IMR-90 (cell line): Measurements from ENCODE around the gene ELANE. TPM values are rescaled to one million over a fixed set of nuclear protein-coding genes. Genes with fewer than 3 reads are reported as not detected.

ENCODE experiments used
- ATAC-seq: fragments of 200-7000 bp; cut with Tn5 transposase; 2 replicates; pipeline ENCODE4 v1.9.1; 2020; ENCODE audit warnings: low read depth, mild to moderate bottlenecking, moderate library complexity
- BruUV-seq: library from RNA; stranded (reverse); fragments of 400-500 nt; replicated peaks from 2 replicates; lab custom pipeline; 2021; lab: Mats Ljungman, UMichigan
- CTCF ChIA-PET: fragments of 300-600 bp; formaldehyde crosslinking; extraction: SDS; loops from one replicate; lab custom pipeline; 2021; ENCODE audit warnings: antibody characterized with exemption; lab: Yijun Ruan, JAX
- POLR2A ChIA-PET: fragments of 300-600 bp; sonication (Branson Sonifier 250); formaldehyde crosslinking; loops from one replicate; lab custom pipeline; 2022; ENCODE audit warnings: antibody characterized with exemption; ENCODE audit not compliant: unreplicated experiment; lab: Charles Lee
- DNase-seq: peaks from one replicate; pipeline ENCODE4 v3.0.0; 2013
- H2AFZ ChIP-seq: replicated peaks from 2 replicates; pipeline ENCODE3; 2013; ENCODE audit warnings: low read length, mild to moderate bottlenecking; ENCODE audit not compliant: poor library complexity
- H2AK5ac ChIP-seq: 2 replicates; pipeline ENCODE4 v1.6.1; 2013; ENCODE audit warnings: low read depth, low read length, inconsistent platforms
- H2AK9ac ChIP-seq: replicated peaks from 2 replicates; pipeline ENCODE3; 2013; ENCODE audit warnings: mild to moderate bottlenecking, low read depth, low read length, moderate library complexity; ENCODE audit not compliant: poor library complexity
- H2BK120ac ChIP-seq: 2 replicates; pipeline ENCODE4 v1.6.1; 2013; ENCODE audit warnings: low read depth, low read length, inconsistent platforms
- H2BK15ac ChIP-seq: 3 replicates; pipeline ENCODE4 v1.6.1; 2013; ENCODE audit warnings: low read depth, low read length, inconsistent platforms
- H2BK20ac ChIP-seq: 2 replicates; pipeline ENCODE4 v1.6.1; 2013; ENCODE audit warnings: low read depth, mild to moderate bottlenecking, inconsistent platforms, low read length, moderate library complexity
- H2BK5ac ChIP-seq: 2 replicates; pipeline ENCODE4 v1.6.1; 2013; ENCODE audit warnings: mild to moderate bottlenecking, low read depth, low read length, inconsistent platforms; ENCODE audit not compliant: poor library complexity, severe bottlenecking
- H3K14ac ChIP-seq: replicated peaks from 2 replicates; pipeline ENCODE4 v1.6.1; 2013; ENCODE audit warnings: low read depth, low read length, inconsistent platforms
- H3K18ac ChIP-seq: 2 replicates; pipeline ENCODE4 v1.6.1; 2013; ENCODE audit warnings: low read depth, low read length, control low read depth
- H3K23ac ChIP-seq: 2 replicates; pipeline ENCODE4 v1.6.1; 2013; ENCODE audit warnings: low read depth, low read length, inconsistent platforms
- H3K27ac ChIP-seq: 2 replicates; pipeline ENCODE4 v1.5.1; 2013; ENCODE audit warnings: mild to moderate bottlenecking, control low read depth, low read length; ENCODE audit not compliant: insufficient read depth
- H3K27me3 ChIP-seq: 2 replicates; pipeline ENCODE4 v1.6.1; 2013; ENCODE audit warnings: low read length; ENCODE audit not compliant: control insufficient read depth, insufficient read depth
- H3K36me3 ChIP-seq: 2 replicates; pipeline ENCODE4 v1.6.1; 2013; ENCODE audit warnings: low read length, mixed read lengths; ENCODE audit not compliant: control insufficient read depth, insufficient read depth
- H3K4ac ChIP-seq: 2 replicates; pipeline ENCODE4 v1.6.1; 2013; ENCODE audit warnings: low read depth, low read length, inconsistent platforms
- H3K4me1 ChIP-seq: 2 replicates; pipeline ENCODE4 v1.6.1; 2013; ENCODE audit warnings: low read length, mixed read lengths; ENCODE audit not compliant: control insufficient read depth, insufficient read depth
- H3K4me2 ChIP-seq: 2 replicates; pipeline ENCODE4 v1.6.1; 2013; ENCODE audit warnings: low read depth, mild to moderate bottlenecking, control low read depth, low read length, moderate library complexity
- H3K4me3 ChIP-seq: 2 replicates; pipeline ENCODE4 v1.5.1; 2013; ENCODE audit warnings: low read depth, mild to moderate bottlenecking, control low read depth, low read length, moderate library complexity; ENCODE audit not compliant: insufficient read depth
- H3K56ac ChIP-seq: 2 replicates; pipeline ENCODE4 v1.6.1; 2013; ENCODE audit warnings: low read length, inconsistent platforms; ENCODE audit not compliant: insufficient read depth; ENCODE audit errors: extremely low read depth
- H3K79me1 ChIP-seq, 2 experiments: 2 replicates each; pipeline ENCODE4 v1.6.1; 2013; ENCODE audit warnings: low read length in 2 of 2, inconsistent platforms in 1 of 2, low read depth in 1 of 2
- H3K9ac ChIP-seq: 2 replicates; pipeline ENCODE4 v1.6.1; 2013; ENCODE audit warnings: low read depth, low read length, control low read depth
- H3K9me1 ChIP-seq: 2 replicates; pipeline ENCODE4 v1.6.1; 2013; ENCODE audit warnings: low read length, inconsistent platforms; ENCODE audit not compliant: insufficient read depth
- H3K9me3 ChIP-seq: 2 replicates; pipeline ENCODE4 v1.6.1; 2013; ENCODE audit warnings: low read length; ENCODE audit not compliant: control insufficient read depth, insufficient read depth
- H4K20me1 ChIP-seq: 2 replicates; pipeline ENCODE4 v1.6.1; 2013; ENCODE audit warnings: low read length, inconsistent platforms; ENCODE audit not compliant: insufficient read depth
- H4K5ac ChIP-seq: 2 replicates; pipeline ENCODE4 v1.6.1; 2013; ENCODE audit warnings: mild to moderate bottlenecking, low read depth, low read length, control low read depth
- H4K8ac ChIP-seq, 2 experiments: 2 replicates each; pipeline ENCODE4 v1.6.1; 2013; ENCODE audit warnings: low read depth in 2 of 2, low read length in 2 of 2, control low read depth in 1 of 2, inconsistent platforms in 1 of 2
- H4K91ac ChIP-seq: 2 replicates; pipeline ENCODE4 v1.6.1; 2013; ENCODE audit warnings: low read depth, low read length, inconsistent platforms; ENCODE audit not compliant: insufficient read depth
- BHLHE40 ChIP-seq: fragments of 150-350 bp; IDR thresholded peaks from 2 replicates; pipeline ENCODE4 v1.6.1; 2016; ENCODE audit warnings: mild to moderate bottlenecking, low read depth, low read length
- CEBPB ChIP-seq: IDR thresholded peaks from 2 replicates; pipeline ENCODE4 v1.6.1; 2012; ENCODE audit warnings: low read depth, low read length, improper control_type of control experiment
- CHD1 ChIP-seq: IDR thresholded peaks from 2 replicates; pipeline ENCODE4 v1.6.1; 2012; ENCODE audit warnings: low read depth, low read length, improper control_type of control experiment
- FOS ChIP-seq: fragments of 150-350 bp; IDR thresholded peaks from 2 replicates; pipeline ENCODE4 v1.6.1; 2016; ENCODE audit warnings: low read depth, low read length
- MAFK ChIP-seq: IDR thresholded peaks from 2 replicates; pipeline ENCODE4 v1.6.1; 2012; ENCODE audit warnings: low read depth, low read length, improper control_type of control experiment
- MAZ ChIP-seq: IDR thresholded peaks from 2 replicates; pipeline ENCODE4 v1.6.1; 2012; ENCODE audit warnings: low read depth, mild to moderate bottlenecking, low read length, improper control_type of control experiment, moderate library complexity, borderline replicate concordance
- MXI1 ChIP-seq: IDR thresholded peaks from 2 replicates; pipeline ENCODE4 v1.6.1; 2012; ENCODE audit warnings: low read depth, mild to moderate bottlenecking, low read length, moderate library complexity, borderline replicate concordance
- NFE2L2 ChIP-seq: fragments of 150-350 bp; IDR thresholded peaks from 2 replicates; pipeline ENCODE4 v1.6.1; 2016; ENCODE audit warnings: low read depth, mild to moderate bottlenecking, low read length
- POLR2A ChIP-seq: IDR thresholded peaks from 2 replicates; pipeline ENCODE4 v1.6.1; 2012; ENCODE audit warnings: mild to moderate bottlenecking, low read depth, low read length
- RAD21 ChIP-seq: IDR thresholded peaks from 2 replicates; pipeline ENCODE4 v1.6.1; 2012; ENCODE audit warnings: low read length, improper control_type of control experiment
- RCOR1 ChIP-seq: IDR thresholded peaks from 2 replicates; pipeline ENCODE4 v1.6.1; 2012; ENCODE audit warnings: mild to moderate bottlenecking, low read length, improper control_type of control experiment; ENCODE audit not compliant: insufficient replicate concordance
- RFX5 ChIP-seq: IDR thresholded peaks from 2 replicates; pipeline ENCODE4 v1.8.0; 2012; ENCODE audit warnings: low read depth, mild to moderate bottlenecking, low read length, moderate library complexity
- SMC3 ChIP-seq: fragments of 150-350 bp; IDR thresholded peaks from 2 replicates; pipeline ENCODE4 v1.6.1; 2016; ENCODE audit warnings: low read depth, mild to moderate bottlenecking, antibody characterized with exemption, low read length, moderate library complexity
- WGBS, 2 experiments: methylation state at CpG; one replicate each; pipeline versions ENCODE4 v1.1.5 to v1.1.7; 2013; ENCODE audit warnings: missing lambda C conversion rate in 2 of 2; ENCODE audit not compliant: insufficient read length in 1 of 2; ENCODE audit errors: extremely low coverage in 2 of 2; 5-methylcytosine and 5-hydroxymethylcytosine counted together
- dilution Hi-C: fragments of 300-500 bp; cut with HindIII; formaldehyde crosslinking; loops from one replicate; pipeline ENCODE4 v1.14.3; 2018; ENCODE audit warnings: low sequenced_read_pairs; ENCODE audit not compliant: unreplicated experiment
- in situ Hi-C: fragments of 300-500 bp; cut with MboI; formaldehyde crosslinking; loops from 3 replicates; pipeline ENCODE4 v1.14.3; 2019; ENCODE audit warnings: low sequenced_read_pairs, inconsistent platforms, mixed read lengths
- intact Hi-C: fragments of 100-400 bp; cut with micrococcal nuclease; formaldehyde crosslinking; loops from 2 replicates; pipeline ENCODE4 v1.10.0; 2022
- polyA plus RNA-seq, 3 experiments: library from polyadenylated mRNA; depleted of rRNA; stranded (reverse); fragments of >200 nt; gene quantifications; 2 replicates each; pipeline ENCODE4 v1.2.3, GENCODE V29; 2012; ENCODE audit warnings: low replicate concordance in 1 of 3
- total RNA-seq: library from RNA; depleted of rRNA; stranded (reverse); fragments of >200 nt; gene quantifications from 2 replicates; pipeline ENCODE4 v1.2.3, GENCODE V29; 2012
- TF ChIP-seq, protein P1 (sequence below): fragments of 150-350 bp; IDR thresholded peaks from 2 replicates; pipeline ENCODE4 v1.6.1; 2017; ENCODE audit warnings: mild to moderate bottlenecking, antibody characterized with exemption, low read length, low read depth
- TF ChIP-seq, protein P2 (sequence below): conservative IDR thresholded peaks from 2 replicates; pipeline ENCODE4 v1.5.1; 2012; ENCODE audit warnings: mild to moderate bottlenecking, low read depth, low read length, improper control_type of control experiment
- TF ChIP-seq, protein P3 (sequence below): fragments of 150-350 bp; IDR thresholded peaks from 2 replicates; pipeline ENCODE4 v1.6.1; 2016; ENCODE audit warnings: low read depth, mild to moderate bottlenecking, low read length, moderate library complexity, borderline replicate concordance

ELANE gene
- total and polyA plus RNA-seq, 2 of the 4 experiments (the other 2 are of a cell fraction) = 0.27 TPM; not detected in 1

DNA sequence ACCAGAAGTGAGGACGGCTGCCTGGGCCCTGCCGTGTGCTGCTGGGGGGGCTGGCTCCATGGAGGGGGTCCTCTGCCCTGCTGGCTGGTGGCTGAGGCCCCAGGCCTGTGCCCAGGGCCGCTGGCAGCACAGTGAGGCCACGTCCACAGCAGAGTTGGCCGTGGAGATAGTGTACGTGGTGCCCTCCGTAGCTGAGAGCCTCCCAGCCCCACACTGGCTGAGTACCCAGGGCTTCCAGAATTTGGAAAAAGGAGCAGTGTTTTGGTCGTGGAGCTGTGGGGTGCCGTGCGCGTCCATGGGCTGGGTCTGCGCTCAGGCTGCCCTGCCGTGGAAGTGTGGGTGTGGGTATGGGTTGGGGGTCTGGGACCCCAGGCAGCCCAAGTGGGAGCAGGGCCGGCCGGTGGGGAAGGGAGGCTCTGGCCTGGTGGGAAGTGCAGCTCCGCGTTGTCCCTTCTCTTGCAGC lies 49.0 kb upstream of the ELANE start:
- no peak overlapping the region for H3K4me2 ChIP-seq
- no peak overlapping the region for H3K56ac ChIP-seq
- no peak overlapping the region for H2BK15ac ChIP-seq
- no peak overlapping the region for H3K9ac ChIP-seq
- no peak overlapping the region for H3K27ac ChIP-seq
- peaks cover 3 to 38% of the 10 kb centered on the region in 2 experiments for H3K79me1 ChIP-seq
- no peaks in the 10 kb centered on the region for H3K27me3 ChIP-seq
- H4K20me1 ChIP-seq = peaks cover 100% of the 10 kb centered on the region
- intact Hi-C loops = no loop called here
- dilution Hi-C loops = no loop called here
- H2BK120ac ChIP-seq = no peak overlapping the region
- H2AK5ac ChIP-seq = no peak overlapping the region
- no peak overlapping the region for H2BK20ac ChIP-seq
- in situ Hi-C loops = no loop called here
- H3K4me3 ChIP-seq = no peak overlapping the region
- WGBS, 2 experiments = 93% methylated on average over 9 of the region's 17 CpGs; no CpG with 5 or more reads in 1 of the 2 experiments
- POLR2A ChIA-PET = no interaction called here
- H3K9me3 ChIP-seq = no peaks in the 10 kb centered on the region
- H4K91ac ChIP-seq = no peak overlapping the region
- no peak overlapping the region for H4K5ac ChIP-seq
- H2AK9ac ChIP-seq = no peak overlapping the region
- no peak overlapping the region for H4K8ac ChIP-seq
- H3K18ac ChIP-seq = no peak overlapping the region
- no peak for TF ChIP-seq RAD21
- TF ChIP-seq RFX5 = no peak
- TF ChIP-seq, protein P1, sequence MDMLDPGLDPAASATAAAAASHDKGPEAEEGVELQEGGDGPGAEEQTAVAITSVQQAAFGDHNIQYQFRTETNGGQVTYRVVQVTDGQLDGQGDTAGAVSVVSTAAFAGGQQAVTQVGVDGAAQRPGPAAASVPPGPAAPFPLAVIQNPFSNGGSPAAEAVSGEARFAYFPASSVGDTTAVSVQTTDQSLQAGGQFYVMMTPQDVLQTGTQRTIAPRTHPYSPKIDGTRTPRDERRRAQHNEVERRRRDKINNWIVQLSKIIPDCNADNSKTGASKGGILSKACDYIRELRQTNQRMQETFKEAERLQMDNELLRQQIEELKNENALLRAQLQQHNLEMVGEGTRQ = no peak
- no peak for TF ChIP-seq NFE2L2
- TF ChIP-seq BHLHE40 = no peak
- TF ChIP-seq MAFK = no peak
- TF ChIP-seq MXI1 = no peak
- TF ChIP-seq, protein P2, sequence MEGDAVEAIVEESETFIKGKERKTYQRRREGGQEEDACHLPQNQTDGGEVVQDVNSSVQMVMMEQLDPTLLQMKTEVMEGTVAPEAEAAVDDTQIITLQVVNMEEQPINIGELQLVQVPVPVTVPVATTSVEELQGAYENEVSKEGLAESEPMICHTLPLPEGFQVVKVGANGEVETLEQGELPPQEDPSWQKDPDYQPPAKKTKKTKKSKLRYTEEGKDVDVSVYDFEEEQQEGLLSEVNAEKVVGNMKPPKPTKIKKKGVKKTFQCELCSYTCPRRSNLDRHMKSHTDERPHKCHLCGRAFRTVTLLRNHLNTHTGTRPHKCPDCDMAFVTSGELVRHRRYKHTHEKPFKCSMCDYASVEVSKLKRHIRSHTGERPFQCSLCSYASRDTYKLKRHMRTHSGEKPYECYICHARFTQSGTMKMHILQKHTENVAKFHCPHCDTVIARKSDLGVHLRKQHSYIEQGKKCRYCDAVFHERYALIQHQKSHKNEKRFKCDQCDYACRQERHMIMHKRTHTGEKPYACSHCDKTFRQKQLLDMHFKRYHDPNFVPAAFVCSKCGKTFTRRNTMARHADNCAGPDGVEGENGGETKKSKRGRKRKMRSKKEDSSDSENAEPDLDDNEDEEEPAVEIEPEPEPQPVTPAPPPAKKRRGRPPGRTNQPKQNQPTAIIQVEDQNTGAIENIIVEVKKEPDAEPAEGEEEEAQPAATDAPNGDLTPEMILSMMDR = no peak
- no peak for TF ChIP-seq MAZ
- TF ChIP-seq FOS = no peak
- no peak for TF ChIP-seq POLR2A
- TF ChIP-seq, protein P3, sequence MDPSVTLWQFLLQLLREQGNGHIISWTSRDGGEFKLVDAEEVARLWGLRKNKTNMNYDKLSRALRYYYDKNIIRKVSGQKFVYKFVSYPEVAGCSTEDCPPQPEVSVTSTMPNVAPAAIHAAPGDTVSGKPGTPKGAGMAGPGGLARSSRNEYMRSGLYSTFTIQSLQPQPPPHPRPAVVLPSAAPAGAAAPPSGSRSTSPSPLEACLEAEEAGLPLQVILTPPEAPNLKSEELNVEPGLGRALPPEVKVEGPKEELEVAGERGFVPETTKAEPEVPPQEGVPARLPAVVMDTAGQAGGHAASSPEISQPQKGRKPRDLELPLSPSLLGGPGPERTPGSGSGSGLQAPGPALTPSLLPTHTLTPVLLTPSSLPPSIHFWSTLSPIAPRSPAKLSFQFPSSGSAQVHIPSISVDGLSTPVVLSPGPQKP = no peak
- no peak for TF ChIP-seq SMC3
- no peak for TF ChIP-seq RCOR1
- TF ChIP-seq CHD1 = no peak
- no peak for TF ChIP-seq CEBPB
- no peak for DNase-seq
- H2BK5ac ChIP-seq = no peak overlapping the region
- no peak overlapping the region for H3K23ac ChIP-seq
- BruUV-seq = no TSS peak
- no peak overlapping the region for H3K4ac ChIP-seq
- peaks cover 11% of the 10 kb centered on the region; the same call in 1 of the 2 replicates for H3K9me1 ChIP-seq
- no peak overlapping the region for H3K14ac ChIP-seq
- no peak for ATAC-seq
- peak overlapping the region; percentile 51 for H2AFZ ChIP-seq
- peaks cover 30% of the 10 kb centered on the region for H3K4me1 ChIP-seq
- CTCF ChIA-PET = no interaction called here
- H3K36me3 ChIP-seq = peaks cover 75% of the 10 kb centered on the region
